ENCODE results near the gene LEFTY1.

The LEFTY1 gene

GRCh38 chr1:225915538-225915991, 26.6 kb upstream of the LEFTY1 start:
- no peaks in the 10 kb centered on the region for H3K27me3 ChIP-seq (ENCODE audit: control insufficient read depth in 5 of 5, insufficient read depth in 4 of 5, low read length in 5 of 5)
- H3K4me1 ChIP-seq (ENCODE audit: control insufficient read depth in 5 of 5, insufficient read depth in 5 of 5, low read length in 5 of 5): peaks cover 3 to 20% (median 13%) of the 10 kb centered on the region in 5 donors
- H3K4me3 ChIP-seq (ENCODE audit: low read depth in 1 of 5, low read length in 5 of 5): no peak overlapping the region
- no peaks in the 10 kb centered on the region for H3K9me3 ChIP-seq (ENCODE audit: control insufficient read depth in 5 of 5, low read length in 5 of 5)
- H3K27ac ChIP-seq (ENCODE audit: low read depth, low read length): no peak overlapping the region
- H3K36me3 ChIP-seq (ENCODE audit: control insufficient read depth in 5 of 5, insufficient read depth in 5 of 5, low read length in 5 of 5): peaks cover 3 to 29% (median 21%) of the 10 kb centered on the region in 5 donors
- H3K9ac ChIP-seq (ENCODE audit: low read length in 5 of 5): no peak overlapping the region

GRCh38 chr1:225914947-225915346, 26.0 kb upstream of the LEFTY1 start:
- peaks cover 3 to 27% (median 18%) of the 10 kb centered on the region in 5 donors for H3K36me3 ChIP-seq (ENCODE audit: control insufficient read depth in 5 of 5, insufficient read depth in 5 of 5, low read length in 5 of 5)
- H3K4me3 ChIP-seq (ENCODE audit: low read depth in 1 of 5, low read length in 5 of 5): no peak overlapping the region
- peaks cover 2 to 18% (median 10%) of the 10 kb centered on the region in 5 donors for H3K4me1 ChIP-seq (ENCODE audit: control insufficient read depth in 5 of 5, insufficient read depth in 5 of 5, low read length in 5 of 5)
- no peaks in the 10 kb centered on the region for H3K9me3 ChIP-seq (ENCODE audit: control insufficient read depth in 5 of 5, low read length in 5 of 5)
- no peak overlapping the region for H3K27ac ChIP-seq (ENCODE audit: low read depth, low read length)
- no peaks in the 10 kb centered on the region for H3K27me3 ChIP-seq (ENCODE audit: control insufficient read depth in 5 of 5, insufficient read depth in 4 of 5, low read length in 5 of 5)
- no peak overlapping the region for H3K9ac ChIP-seq (ENCODE audit: low read length in 5 of 5)

GRCh38 chr1:225914391-225914790, 25.4 kb upstream of the LEFTY1 start:
- no peak overlapping the region for H3K27ac ChIP-seq (ENCODE audit: low read depth, low read length)

GRCh38 chr1:225911191-225912130, 22.5 kb upstream of the LEFTY1 start:
- Histone ChIP-seq H3K27me3 (ENCODE audit: control insufficient read depth in 5 of 5, insufficient read depth in 4 of 5, low read length in 5 of 5) (no peaks in the 10 kb centered on the region), H3K27ac (ENCODE audit: low read depth, low read length) (no peak overlapping the region), H3K36me3 (ENCODE audit: control insufficient read depth in 5 of 5, insufficient read depth in 5 of 5, low read length in 5 of 5) (peaks cover 0 to 16% (median 5%) of the 10 kb centered on the region in 5 donors), H3K4me1 (ENCODE audit: control insufficient read depth in 5 of 5, insufficient read depth in 5 of 5, low read length in 5 of 5) (peaks cover 0 to 12% (median 5%) of the 10 kb centered on the region in 5 donors), H3K4me3 (ENCODE audit: low read depth in 1 of 5, low read length in 5 of 5) (peak overlapping the region in 3 of 5 donors; percentile 11 to 39 (median 18)), H3K9me3 (ENCODE audit: control insufficient read depth in 5 of 5, low read length in 5 of 5) (no peaks in the 10 kb centered on the region), H3K9ac (ENCODE audit: low read length in 5 of 5) (peak overlapping the region in 2 of 5 donors; percentile 43 to 58)

More at GRCh38 chr1:225914391-225914790, 25.4 kb upstream of the LEFTY1 start:
- H3K9ac ChIP-seq (ENCODE audit: low read length in 5 of 5): no peak overlapping the region
- H3K36me3 ChIP-seq (ENCODE audit: control insufficient read depth in 5 of 5, insufficient read depth in 5 of 5, low read length in 5 of 5): peaks cover 3 to 27% (median 17%) of the 10 kb centered on the region in 5 donors
- H3K9me3 ChIP-seq (ENCODE audit: control insufficient read depth in 5 of 5, low read length in 5 of 5): no peaks in the 10 kb centered on the region
- no peaks in the 10 kb centered on the region for H3K27me3 ChIP-seq (ENCODE audit: control insufficient read depth in 5 of 5, insufficient read depth in 4 of 5, low read length in 5 of 5)
- peaks cover 0 to 12% (median 5%) of the 10 kb centered on the region in 5 donors for H3K4me1 ChIP-seq (ENCODE audit: control insufficient read depth in 5 of 5, insufficient read depth in 5 of 5, low read length in 5 of 5)
- H3K4me3 ChIP-seq (ENCODE audit: low read depth in 1 of 5, low read length in 5 of 5): no peak overlapping the region

DNA sequence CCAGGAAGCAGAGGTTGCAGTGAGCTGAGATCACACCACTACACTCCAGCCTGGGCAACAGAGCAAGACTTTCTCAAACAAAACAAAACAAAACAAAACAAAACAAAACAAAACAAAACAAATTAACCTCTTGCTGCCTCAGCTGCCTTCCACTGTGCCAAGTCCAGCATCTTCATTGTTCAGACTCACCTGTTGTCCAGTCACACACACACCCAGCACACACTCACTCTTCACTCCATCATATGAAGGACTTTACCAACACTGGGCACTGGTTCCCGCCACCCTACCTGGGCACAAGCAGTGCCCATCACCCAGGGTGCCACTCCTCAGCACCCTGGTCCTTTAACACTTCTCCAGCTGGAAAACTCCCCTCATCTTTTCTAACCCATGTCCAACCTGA, 20.5 kb upstream of the LEFTY1 start:
- no peaks in the 10 kb centered on the region for H3K9me3 ChIP-seq (ENCODE audit: control insufficient read depth in 5 of 5, low read length in 5 of 5)
- no peak overlapping the region for H3K27ac ChIP-seq (ENCODE audit: low read depth, low read length)
- H3K36me3 ChIP-seq (ENCODE audit: control insufficient read depth in 5 of 5, insufficient read depth in 5 of 5, low read length in 5 of 5): peaks cover 0 to 4% (median 0%) of the 10 kb centered on the region in 5 donors
- no peaks in the 10 kb centered on the region for H3K27me3 ChIP-seq (ENCODE audit: control insufficient read depth in 5 of 5, insufficient read depth in 4 of 5, low read length in 5 of 5)
- peaks cover 0 to 12% (median 5%) of the 10 kb centered on the region in 5 donors for H3K4me1 ChIP-seq (ENCODE audit: control insufficient read depth in 5 of 5, insufficient read depth in 5 of 5, low read length in 5 of 5)
- no peak overlapping the region for H3K9ac ChIP-seq (ENCODE audit: low read length in 5 of 5)
- H3K4me3 ChIP-seq (ENCODE audit: low read depth in 1 of 5, low read length in 5 of 5): no peak overlapping the region

DNA sequence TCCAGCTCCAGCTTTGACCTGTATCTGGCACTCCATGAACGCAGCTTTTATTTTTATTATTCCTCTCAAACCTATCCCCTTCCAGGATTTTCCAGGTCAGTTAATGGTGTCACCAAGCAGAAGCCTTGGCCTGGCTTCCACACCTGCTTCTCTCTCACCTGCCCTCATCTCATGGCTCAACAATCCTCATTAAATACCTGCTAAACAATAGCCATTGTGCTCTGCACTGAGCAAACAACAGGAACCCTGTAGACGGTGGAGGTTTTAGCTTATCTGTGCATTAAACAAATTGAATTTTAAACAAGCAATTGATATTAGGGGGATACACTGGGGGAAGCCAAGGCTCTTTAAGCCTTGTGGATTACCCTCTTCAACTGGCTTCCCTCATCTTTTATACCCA, 19.8 kb upstream of the LEFTY1 start:
- H3K9ac ChIP-seq (ENCODE audit: low read length in 5 of 5): no peak overlapping the region
- H3K4me3 ChIP-seq (ENCODE audit: low read depth in 1 of 5, low read length in 5 of 5): no peak overlapping the region
- no peaks in the 10 kb centered on the region for H3K27me3 ChIP-seq (ENCODE audit: control insufficient read depth in 5 of 5, insufficient read depth in 4 of 5, low read length in 5 of 5)
- H3K9me3 ChIP-seq (ENCODE audit: control insufficient read depth in 5 of 5, low read length in 5 of 5): no peaks in the 10 kb centered on the region
- H3K36me3 ChIP-seq (ENCODE audit: control insufficient read depth in 5 of 5, insufficient read depth in 5 of 5, low read length in 5 of 5): peaks cover 0 to 3% (median 0%) of the 10 kb centered on the region in 5 donors
- no peak overlapping the region for H3K27ac ChIP-seq (ENCODE audit: low read depth, low read length)
- H3K4me1 ChIP-seq (ENCODE audit: control insufficient read depth in 5 of 5, insufficient read depth in 5 of 5, low read length in 5 of 5): peaks cover 0 to 12% (median 5%) of the 10 kb centered on the region in 5 donors

DNA sequence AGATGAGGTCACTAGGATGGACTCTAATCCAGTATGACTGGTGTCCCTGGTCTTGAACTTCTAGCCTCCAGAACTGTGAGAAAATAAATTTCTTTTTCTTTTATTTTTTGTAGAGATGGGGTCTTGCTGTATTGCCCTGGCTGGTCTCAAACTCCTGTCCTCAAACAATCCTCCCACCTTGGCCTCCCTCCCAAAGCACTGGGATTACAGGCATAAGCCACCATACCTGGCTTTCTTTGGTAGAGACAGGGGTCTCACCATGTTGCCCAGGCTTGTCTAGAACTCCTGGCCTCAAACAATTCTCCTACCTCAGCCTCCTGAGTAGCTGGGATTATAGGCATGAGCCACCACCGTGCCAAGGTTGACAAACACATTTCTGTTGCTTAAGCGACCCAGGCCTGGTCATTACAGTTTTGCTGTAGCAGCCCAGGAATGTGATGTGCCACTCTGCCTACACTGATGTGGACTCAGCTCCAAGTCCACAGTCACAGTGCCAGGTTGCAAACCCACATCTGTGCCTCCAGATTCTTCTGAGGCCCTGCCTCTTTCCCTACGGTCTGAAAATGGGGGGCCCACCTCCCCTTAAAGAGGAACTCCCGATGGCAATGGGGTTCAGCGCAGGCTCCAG, 19.2 kb upstream of the LEFTY1 start:
- H3K9ac ChIP-seq (ENCODE audit: low read length in 5 of 5): no peak overlapping the region
- H3K9me3 ChIP-seq (ENCODE audit: control insufficient read depth in 5 of 5, low read length in 5 of 5): no peaks in the 10 kb centered on the region
- no peaks in the 10 kb centered on the region for H3K27me3 ChIP-seq (ENCODE audit: control insufficient read depth in 5 of 5, insufficient read depth in 4 of 5, low read length in 5 of 5)
- H3K4me1 ChIP-seq (ENCODE audit: control insufficient read depth in 5 of 5, insufficient read depth in 5 of 5, low read length in 5 of 5): peaks cover 0 to 12% (median 5%) of the 10 kb centered on the region in 5 donors
- no peak overlapping the region for H3K4me3 ChIP-seq (ENCODE audit: low read depth in 1 of 5, low read length in 5 of 5)
- H3K27ac ChIP-seq (ENCODE audit: low read depth, low read length): no peak overlapping the region
- H3K36me3 ChIP-seq (ENCODE audit: control insufficient read depth in 5 of 5, insufficient read depth in 5 of 5, low read length in 5 of 5): peaks cover 0 to 3% (median 0%) of the 10 kb centered on the region in 5 donors

- Histone ChIP-seq H3K4me1 (ENCODE audit: control insufficient read depth in 5 of 5, insufficient read depth in 5 of 5, low read length in 5 of 5) (peaks cover 0 to 12% (median 5%) of the 10 kb centered on the region in 5 donors), H3K9ac (ENCODE audit: low read length in 5 of 5) (no peak overlapping the region), H3K27me3 (ENCODE audit: control insufficient read depth in 5 of 5, insufficient read depth in 4 of 5, low read length in 5 of 5) (no peaks in the 10 kb centered on the region), H3K9me3 (ENCODE audit: control insufficient read depth in 5 of 5, low read length in 5 of 5) (no peaks in the 10 kb centered on the region), H3K27ac (ENCODE audit: low read depth, low read length) (no peak overlapping the region), H3K36me3 (ENCODE audit: control insufficient read depth in 5 of 5, insufficient read depth in 5 of 5, low read length in 5 of 5) (no peaks in the 10 kb centered on the region), H3K4me3 (ENCODE audit: low read depth in 1 of 5, low read length in 5 of 5) (no peak overlapping the region)
Measured at GRCh38 chr1:225907341-225907740, 18.4 kb upstream of the LEFTY1 start.

GRCh38 chr1:225906467-225906866, 17.5 kb upstream of the LEFTY1 start:
- H3K4me1 ChIP-seq (ENCODE audit: control insufficient read depth in 5 of 5, insufficient read depth in 5 of 5, low read length in 5 of 5): peaks cover 0 to 7% (median 1%) of the 10 kb centered on the region in 5 donors
- no peak overlapping the region for H3K9ac ChIP-seq (ENCODE audit: low read length in 5 of 5)
- H3K4me3 ChIP-seq (ENCODE audit: low read depth in 1 of 5, low read length in 5 of 5): no peak overlapping the region
- H3K27me3 ChIP-seq (ENCODE audit: control insufficient read depth in 5 of 5, insufficient read depth in 4 of 5, low read length in 5 of 5): no peaks in the 10 kb centered on the region
- no peak overlapping the region for H3K27ac ChIP-seq (ENCODE audit: low read depth, low read length)
- H3K36me3 ChIP-seq (ENCODE audit: control insufficient read depth in 5 of 5, insufficient read depth in 5 of 5, low read length in 5 of 5): no peaks in the 10 kb centered on the region
- H3K9me3 ChIP-seq (ENCODE audit: control insufficient read depth in 5 of 5, low read length in 5 of 5): no peaks in the 10 kb centered on the region

GRCh38 chr1:225903623-225904022, 14.7 kb upstream of the LEFTY1 start:
- H3K9ac ChIP-seq (ENCODE audit: low read length in 5 of 5): no peak overlapping the region
- no peak overlapping the region for H3K4me3 ChIP-seq (ENCODE audit: low read depth in 1 of 5, low read length in 5 of 5)
- H3K27ac ChIP-seq (ENCODE audit: low read depth, low read length): no peak overlapping the region
- no peaks in the 10 kb centered on the region for H3K27me3 ChIP-seq (ENCODE audit: control insufficient read depth in 5 of 5, insufficient read depth in 4 of 5, low read length in 5 of 5)
- no peaks in the 10 kb centered on the region for H3K9me3 ChIP-seq (ENCODE audit: control insufficient read depth in 5 of 5, low read length in 5 of 5)
- H3K36me3 ChIP-seq (ENCODE audit: control insufficient read depth in 5 of 5, insufficient read depth in 5 of 5, low read length in 5 of 5): no peaks in the 10 kb centered on the region
- H3K4me1 ChIP-seq (ENCODE audit: control insufficient read depth in 5 of 5, insufficient read depth in 5 of 5, low read length in 5 of 5): peaks cover 0 to 3% (median 0%) of the 10 kb centered on the region in 5 donors
